ENCODE results near the gene SFRP5.
A peak's percentile ranks its signal among the peaks of the same experiment; 100 is the strongest.

The SFRP5 gene

DNA sequence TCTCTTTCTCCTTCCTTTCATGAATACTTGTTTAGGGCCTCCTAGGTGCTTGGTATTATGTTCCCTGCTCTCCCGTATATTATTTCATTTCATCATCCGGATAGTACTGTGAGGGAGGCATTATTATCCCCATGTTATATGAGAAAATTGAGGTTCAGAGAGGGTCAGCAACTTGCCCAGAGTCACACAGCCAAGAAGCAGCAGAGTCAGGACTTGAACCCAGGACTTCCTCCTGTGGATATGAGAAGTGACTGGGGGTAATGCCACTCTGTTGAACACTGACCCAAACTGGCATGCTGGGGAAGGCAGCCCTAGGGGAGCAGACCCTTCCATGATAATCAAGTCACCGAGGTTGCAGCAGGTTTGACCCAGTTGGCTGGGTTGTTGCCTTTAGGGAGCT is 8.2 kb upstream of the SFRP5 start:
- Mint-ChIP-seq H3K9me3 (no peaks in the 10 kb centered on the region), H3K27ac (no peak overlapping the region), H3K4me3 (no peak overlapping the region), H3K27me3 (ENCODE audit: low read depth) (no peaks in the 10 kb centered on the region), H3K4me1 (ENCODE audit: low read depth) (peaks cover 6% of the 10 kb centered on the region), H3K36me3 (ENCODE audit: low read depth) (no peaks in the 10 kb centered on the region)
- no peak for DNase-seq (ENCODE audit: low spot score)

DNA sequence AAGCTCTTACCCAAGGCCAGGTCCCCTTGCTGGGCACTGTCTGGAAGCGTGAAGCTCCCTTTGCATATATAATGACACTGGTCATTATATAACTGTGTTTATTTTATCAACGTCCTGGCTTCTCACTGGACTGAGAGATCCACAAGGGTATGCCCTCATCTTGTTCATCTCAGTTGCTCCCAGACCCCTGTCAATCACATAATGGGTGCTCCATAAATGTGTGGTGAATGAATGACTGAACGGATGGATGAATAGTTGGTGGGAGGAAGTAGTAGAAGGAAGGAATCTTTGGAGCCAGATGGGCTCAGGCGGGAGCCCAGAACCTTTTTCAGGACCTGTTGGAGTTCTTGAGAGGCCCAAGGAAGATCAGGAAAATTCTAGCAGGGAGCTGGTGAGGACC is 7.7 kb upstream of the SFRP5 start:
- Mint-ChIP-seq H3K27me3 (ENCODE audit: low read depth) (no peaks in the 10 kb centered on the region), H3K36me3 (ENCODE audit: low read depth) (no peaks in the 10 kb centered on the region), H3K4me1 (ENCODE audit: low read depth) (peaks cover 6% of the 10 kb centered on the region), H3K27ac (no peak overlapping the region), H3K4me3 (no peak overlapping the region), H3K9me3 (no peaks in the 10 kb centered on the region)
- no peak for DNase-seq (ENCODE audit: low spot score)

DNA sequence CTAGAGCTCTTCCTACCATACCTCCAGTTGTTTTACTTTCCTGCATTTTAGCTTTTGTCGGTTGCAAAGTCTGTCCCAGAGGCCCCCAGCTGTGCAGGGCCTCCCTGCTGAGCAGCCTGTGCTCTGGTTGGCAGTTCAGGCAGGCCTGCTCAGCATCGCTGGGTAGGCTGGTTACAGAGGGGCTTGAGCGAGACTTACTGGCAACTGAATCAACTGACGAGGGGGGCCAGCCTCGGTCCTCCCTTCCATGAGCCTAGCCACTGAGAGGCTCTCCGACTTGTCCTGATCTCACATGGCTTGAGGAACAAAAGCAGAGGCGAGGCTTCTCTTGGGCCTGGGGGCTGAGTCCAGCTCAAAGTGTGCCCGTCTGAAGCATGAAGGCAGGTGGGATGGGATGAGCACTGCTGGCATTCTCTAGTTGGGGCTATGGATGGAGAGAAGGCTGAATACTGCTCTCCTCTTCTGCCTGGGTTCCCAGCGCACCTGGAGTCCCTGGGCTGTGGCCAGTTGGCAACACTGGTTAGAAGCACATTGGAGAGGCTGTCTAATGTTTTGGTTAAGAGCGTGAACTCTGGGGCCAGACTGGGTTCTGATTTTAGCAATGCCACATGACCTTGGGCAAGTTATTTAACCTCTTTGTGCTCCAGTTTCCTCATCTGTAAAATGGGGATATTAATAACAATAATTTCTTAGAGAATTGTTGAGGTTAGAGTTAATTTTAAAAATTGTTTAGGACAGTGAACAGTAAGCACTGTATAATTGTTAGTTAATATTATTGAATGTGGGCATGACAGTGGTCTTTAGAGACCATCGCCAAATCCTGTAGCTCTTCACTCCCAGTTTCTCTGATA is 6.9 kb upstream of the SFRP5 start:
- DNase-seq (ENCODE audit: low spot score) = no peak
- no peak overlapping the region for H3K4me3 Mint-ChIP-seq
- H3K9me3 Mint-ChIP-seq = no peaks in the 10 kb centered on the region

DNA sequence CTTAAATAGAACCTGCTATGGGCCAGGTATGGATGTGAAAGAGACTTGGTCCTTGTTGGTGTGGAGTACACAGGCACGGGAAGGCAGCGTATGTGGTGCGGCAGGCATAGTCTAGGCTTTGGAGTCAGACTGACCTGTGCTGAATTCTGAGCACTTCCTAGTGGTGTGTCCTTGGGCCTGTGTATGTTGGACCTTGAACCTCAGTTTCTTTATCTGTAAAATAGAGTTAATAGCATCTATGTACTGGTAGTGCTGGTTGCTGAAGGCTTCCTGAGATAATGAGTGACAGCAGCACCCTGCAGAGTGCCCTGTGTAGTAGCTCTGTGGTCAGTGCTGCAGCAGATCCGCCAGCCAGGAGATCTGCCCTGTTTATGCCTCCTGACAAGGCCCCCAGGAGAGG is 5.3 kb upstream of the SFRP5 start:
- peaks cover 5% of the 10 kb centered on the region for H3K4me1 Mint-ChIP-seq (ENCODE audit: low read depth)
- H3K9me3 Mint-ChIP-seq = no peaks in the 10 kb centered on the region
- H3K36me3 Mint-ChIP-seq (ENCODE audit: low read depth) = no peaks in the 10 kb centered on the region
- no peak overlapping the region for H3K4me3 Mint-ChIP-seq
- no peak overlapping the region for H3K27ac Mint-ChIP-seq
- peaks cover 19% of the 10 kb centered on the region for H3K27me3 Mint-ChIP-seq (ENCODE audit: low read depth)
- no peak for DNase-seq (ENCODE audit: low spot score)

More for the DNA sequence above, 6.9 kb upstream of the SFRP5 start:
- no peaks in the 10 kb centered on the region for H3K36me3 Mint-ChIP-seq (ENCODE audit: low read depth)
- H3K27me3 Mint-ChIP-seq (ENCODE audit: low read depth) = peaks cover 4% of the 10 kb centered on the region
- peaks cover 6% of the 10 kb centered on the region for H3K4me1 Mint-ChIP-seq (ENCODE audit: low read depth)
- H3K27ac Mint-ChIP-seq = no peak overlapping the region

DNA sequence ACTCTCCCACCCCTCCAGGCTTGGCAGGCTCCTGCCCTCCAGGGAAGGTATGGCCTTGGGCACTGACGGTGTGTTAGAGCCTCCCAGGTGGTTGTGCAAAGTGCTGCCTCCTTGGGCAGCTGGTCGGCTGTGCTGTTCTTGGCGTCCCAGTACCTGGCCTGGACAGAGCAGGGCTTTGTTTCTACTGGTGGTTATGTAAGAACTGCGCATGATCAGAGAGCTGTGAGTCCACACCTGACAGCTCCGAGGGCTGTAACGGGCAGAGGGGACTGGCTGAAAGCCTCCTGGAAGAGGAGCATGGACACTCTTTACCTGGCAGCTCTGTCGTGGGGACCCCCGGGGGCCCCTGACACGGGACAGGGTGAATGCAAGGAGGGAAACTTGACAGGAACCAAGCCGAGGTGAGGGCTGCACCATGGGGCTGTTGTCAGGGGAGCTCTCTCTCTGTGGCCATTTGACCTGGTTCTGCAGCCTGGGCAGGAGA is 3.1 kb upstream of the SFRP5 start:
- peaks cover 2% of the 10 kb centered on the region for H3K4me1 Mint-ChIP-seq (ENCODE audit: low read depth)
- no peak overlapping the region for H3K27ac Mint-ChIP-seq
- DNase-seq (ENCODE audit: low spot score) = no peak
- no peaks in the 10 kb centered on the region for H3K36me3 Mint-ChIP-seq (ENCODE audit: low read depth)
- peaks cover 36% of the 10 kb centered on the region for H3K27me3 Mint-ChIP-seq (ENCODE audit: low read depth)
- no peaks in the 10 kb centered on the region for H3K9me3 Mint-ChIP-seq
- H3K4me3 Mint-ChIP-seq = no peak overlapping the region

DNA sequence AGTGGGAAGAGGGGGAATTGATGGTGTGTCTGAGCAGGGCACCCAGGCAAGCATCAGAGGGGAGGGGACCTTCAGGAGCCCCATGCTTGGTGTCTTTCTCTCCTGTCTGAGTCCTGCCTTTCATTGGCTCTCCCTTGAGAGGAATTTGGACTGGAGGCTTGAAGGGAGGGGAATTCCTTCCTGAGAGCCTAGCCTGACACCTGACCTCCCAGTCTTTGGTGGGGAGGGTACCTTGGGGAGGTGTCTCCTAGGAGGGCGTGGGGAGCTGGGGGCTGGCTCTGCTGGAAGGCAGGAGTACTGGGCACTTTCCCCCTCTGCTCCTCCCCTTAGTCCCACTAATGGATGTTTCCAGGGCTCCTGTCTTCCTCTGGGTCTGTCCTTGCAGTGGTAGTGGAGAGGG is 1.3 kb upstream of the SFRP5 start:
- Mint-ChIP-seq H3K4me1 (ENCODE audit: low read depth) (peaks cover 2% of the 10 kb centered on the region), H3K27ac (no peak overlapping the region), H3K4me3 (no peak overlapping the region), H3K27me3 (ENCODE audit: low read depth) (peaks cover 46% of the 10 kb centered on the region), H3K9me3 (no peaks in the 10 kb centered on the region), H3K36me3 (ENCODE audit: low read depth) (no peaks in the 10 kb centered on the region)
- no peak for DNase-seq (ENCODE audit: low spot score)

DNA sequence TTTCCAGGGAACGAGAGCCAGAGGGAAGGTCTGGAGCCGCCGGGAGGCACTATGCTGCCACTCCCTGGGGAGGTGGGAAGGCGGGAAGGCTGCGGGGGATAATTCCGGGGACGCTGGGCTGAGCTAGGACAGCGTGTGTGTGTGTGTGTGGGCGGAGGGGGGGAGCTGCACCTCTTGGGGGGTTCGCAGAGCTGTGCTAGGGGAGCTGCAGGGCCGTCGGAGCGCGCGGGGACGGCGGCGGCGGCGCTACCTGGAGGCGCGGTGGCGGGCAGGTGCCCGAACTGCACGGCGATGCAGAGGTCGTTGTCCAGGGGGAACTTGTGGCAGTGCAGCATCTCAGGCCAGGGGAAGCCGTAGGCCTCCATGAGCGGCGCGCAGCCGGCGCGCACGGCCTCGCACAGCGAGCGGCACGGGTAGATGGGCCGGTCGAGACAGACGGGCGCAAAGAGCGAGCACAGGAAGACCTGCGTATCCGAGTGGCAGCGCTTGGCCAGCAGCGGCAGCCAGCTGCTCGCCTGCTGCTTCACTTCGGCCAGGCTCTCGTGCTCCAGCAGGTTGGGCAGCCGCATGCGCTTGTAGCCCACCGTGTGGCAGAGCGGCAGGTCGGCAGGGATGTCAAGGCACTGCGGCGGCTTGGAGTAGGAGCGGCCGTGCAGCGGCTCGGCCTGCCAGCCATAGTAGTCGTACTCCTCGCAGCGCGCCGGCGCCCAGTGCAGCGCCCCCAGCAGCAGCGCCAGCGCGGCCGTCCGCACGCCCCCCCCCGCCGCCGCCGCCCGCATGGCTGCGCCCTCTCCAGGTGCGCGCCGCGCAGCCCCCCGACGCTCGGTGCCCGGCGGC is 526 bp downstream of the SFRP5 start:
- DNase-seq (ENCODE audit: low spot score) = no peak
- peaks cover 2% of the 10 kb centered on the region for H3K4me1 Mint-ChIP-seq (ENCODE audit: low read depth)
- H3K4me3 Mint-ChIP-seq = peak overlapping the region; percentile 24
- H3K27ac Mint-ChIP-seq = no peak overlapping the region
- H3K36me3 Mint-ChIP-seq (ENCODE audit: low read depth) = no peaks in the 10 kb centered on the region
- no peaks in the 10 kb centered on the region for H3K9me3 Mint-ChIP-seq
- peaks cover 46% of the 10 kb centered on the region for H3K27me3 Mint-ChIP-seq (ENCODE audit: low read depth)

DNA sequence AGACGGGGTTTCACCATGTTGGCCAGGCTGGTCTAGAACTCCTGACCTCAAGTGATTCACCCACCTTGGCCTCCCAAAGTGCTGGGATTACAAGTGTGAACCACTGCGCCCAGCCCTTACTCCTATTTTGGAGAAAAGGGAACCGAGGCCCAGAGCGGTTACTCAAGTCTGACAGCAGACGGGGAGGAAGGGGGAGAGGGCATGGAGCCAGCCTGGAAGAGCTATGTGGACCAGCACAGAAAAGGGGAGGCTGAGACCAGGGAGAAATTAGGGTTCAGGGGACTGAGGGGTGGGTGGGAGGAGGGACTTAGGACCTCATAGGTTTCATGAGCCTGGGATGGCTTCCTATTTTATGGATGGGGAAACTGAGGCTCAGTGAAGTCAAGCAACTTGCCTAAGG is 1.5 kb downstream of the SFRP5 start:
- Mint-ChIP-seq H3K4me3 (no peak overlapping the region), H3K27ac (no peak overlapping the region), H3K4me1 (ENCODE audit: low read depth) (peaks cover 2% of the 10 kb centered on the region), H3K36me3 (ENCODE audit: low read depth) (no peaks in the 10 kb centered on the region), H3K9me3 (no peaks in the 10 kb centered on the region), H3K27me3 (ENCODE audit: low read depth) (peaks cover 46% of the 10 kb centered on the region)
- DNase-seq (ENCODE audit: low spot score) = no peak

DNA sequence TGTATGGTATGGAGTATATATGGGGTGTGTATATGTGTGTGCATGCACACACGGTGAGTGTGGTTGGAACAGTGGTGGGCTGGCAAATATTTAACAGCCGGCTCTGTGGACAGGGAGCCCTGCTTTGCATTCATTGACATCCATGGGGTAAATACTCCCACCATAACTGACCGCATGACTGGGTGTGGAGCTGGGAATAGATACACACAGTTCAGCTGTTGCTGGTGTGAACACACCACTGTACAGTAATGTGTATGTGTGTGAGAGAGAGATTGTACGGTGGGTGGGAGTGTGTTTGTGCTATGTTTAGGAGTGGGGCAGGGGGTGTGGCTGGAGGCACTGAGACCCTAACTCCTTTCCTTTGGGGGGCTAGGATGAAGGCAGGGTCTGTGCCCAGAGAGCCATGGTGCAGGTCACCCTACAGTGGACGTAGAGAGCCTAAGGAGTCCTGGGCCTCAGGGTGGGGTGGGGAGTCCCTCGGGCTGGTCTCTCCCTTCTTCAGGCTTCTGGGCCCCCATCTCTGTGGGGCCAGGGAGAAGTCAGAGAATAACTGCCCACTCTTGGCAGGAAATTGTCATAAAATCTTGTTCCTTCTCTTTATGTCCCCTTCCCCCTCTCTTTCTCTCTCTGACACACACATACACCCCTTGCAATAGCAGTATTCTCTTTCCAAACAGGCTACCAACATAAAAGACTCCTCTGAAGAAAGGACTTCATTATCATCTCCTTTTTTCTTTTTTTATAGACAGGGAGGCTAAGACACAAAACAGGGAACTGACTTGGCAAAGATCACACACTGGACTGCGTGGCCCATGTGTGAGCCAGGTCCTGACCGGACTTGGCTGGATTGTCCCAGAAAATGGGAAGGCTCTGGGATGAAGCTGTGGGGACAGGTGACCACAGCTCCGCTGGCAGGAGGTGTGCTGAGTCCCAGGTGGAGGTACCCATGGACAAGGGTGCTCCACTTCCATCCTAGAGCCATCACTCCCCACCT is 3.2 kb downstream of the SFRP5 start:
- H3K27ac Mint-ChIP-seq = no peak overlapping the region
- no peak overlapping the region for H3K4me3 Mint-ChIP-seq
- H3K27me3 Mint-ChIP-seq (ENCODE audit: low read depth) = peaks cover 42% of the 10 kb centered on the region
- DNase-seq (ENCODE audit: low spot score) = no peak
- peaks cover 2% of the 10 kb centered on the region for H3K4me1 Mint-ChIP-seq (ENCODE audit: low read depth)
- H3K36me3 Mint-ChIP-seq (ENCODE audit: low read depth) = no peaks in the 10 kb centered on the region
- H3K9me3 Mint-ChIP-seq = no peaks in the 10 kb centered on the region

DNA sequence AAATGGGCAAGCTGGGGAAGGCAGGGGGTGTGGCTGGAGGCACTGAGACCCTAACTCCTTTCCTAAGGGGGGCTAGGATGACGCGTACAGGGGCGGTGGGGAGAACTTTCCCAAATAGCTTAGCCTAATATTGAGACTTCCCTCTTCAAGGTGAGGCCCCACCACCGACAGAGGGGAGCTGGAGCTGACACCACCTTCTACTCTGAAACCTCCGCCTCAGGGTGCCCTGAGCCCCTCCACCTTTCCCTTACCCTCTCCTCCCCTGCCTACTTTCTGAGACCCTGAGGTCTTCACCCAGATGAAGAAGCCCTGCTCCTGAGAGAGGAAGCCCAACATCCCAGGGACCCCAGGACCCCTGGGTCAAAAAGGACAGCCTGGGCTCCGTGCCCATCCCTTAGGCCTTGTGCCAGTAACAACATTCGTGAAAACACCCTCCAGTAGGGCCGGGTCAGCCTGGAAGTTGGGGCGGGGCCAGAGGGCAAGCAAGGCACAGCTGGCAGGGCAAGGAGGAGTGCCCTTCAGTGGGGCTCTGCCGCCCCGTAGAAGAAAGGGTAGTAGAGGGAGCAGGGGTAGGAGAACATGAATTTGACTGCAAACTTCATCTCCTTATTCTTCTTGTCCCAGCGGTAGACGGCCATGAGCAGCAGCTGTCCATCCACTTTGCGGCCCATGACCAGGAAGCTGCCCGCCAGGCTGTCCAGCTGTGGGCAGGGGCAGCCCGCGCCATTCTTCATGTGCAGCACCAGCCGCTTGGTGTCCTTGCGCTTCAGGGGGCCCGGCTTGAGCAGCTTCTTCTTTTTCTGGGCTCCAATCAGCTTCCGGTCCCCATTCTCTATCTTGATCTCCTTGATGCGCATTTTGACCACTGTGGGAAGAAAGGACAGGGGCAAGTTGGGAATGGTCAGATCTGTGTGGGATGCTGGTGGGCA is 4.5 kb downstream of the SFRP5 start:
- H3K4me1 Mint-ChIP-seq (ENCODE audit: low read depth) = peaks cover 2% of the 10 kb centered on the region
- no peak overlapping the region for H3K4me3 Mint-ChIP-seq
- H3K9me3 Mint-ChIP-seq = no peaks in the 10 kb centered on the region
- H3K36me3 Mint-ChIP-seq (ENCODE audit: low read depth) = no peaks in the 10 kb centered on the region
- peaks cover 29% of the 10 kb centered on the region for H3K27me3 Mint-ChIP-seq (ENCODE audit: low read depth)
- no peak overlapping the region for H3K27ac Mint-ChIP-seq
- no peak for DNase-seq (ENCODE audit: low spot score)

DNA sequence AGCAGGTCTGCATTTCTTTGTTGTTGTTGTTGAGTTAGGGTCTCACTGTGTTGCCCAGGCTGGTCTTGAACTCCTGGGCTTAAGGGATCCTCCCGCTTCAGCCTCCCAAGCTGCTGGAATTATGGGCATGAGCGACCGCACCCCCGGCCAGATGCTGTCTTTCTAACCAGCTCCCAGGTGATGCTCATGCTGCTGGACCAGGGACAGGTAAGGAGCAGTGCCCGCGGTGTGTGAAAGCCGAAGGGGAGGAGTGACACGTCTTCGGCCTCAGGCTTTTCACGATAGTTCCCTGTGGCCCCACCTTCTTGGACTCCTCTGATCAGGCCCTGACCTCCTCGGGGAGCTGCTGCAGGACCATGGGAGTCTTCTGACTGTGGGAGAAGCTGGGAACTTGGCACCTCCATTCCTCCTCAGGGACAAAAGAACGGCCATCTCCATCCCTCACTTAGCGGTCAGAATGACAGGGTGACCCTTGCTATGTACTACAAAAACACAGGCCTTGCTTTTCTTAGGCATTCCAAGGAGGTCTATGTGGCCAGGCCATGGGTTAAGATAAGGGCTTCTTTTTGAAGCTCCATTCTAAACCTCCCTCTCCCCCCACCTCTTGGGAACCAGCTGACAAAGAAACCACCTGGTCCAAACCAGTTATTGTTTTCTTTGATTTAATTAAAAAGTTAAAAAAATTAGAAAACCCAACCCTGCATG is 5.5 kb downstream of the SFRP5 start:
- peaks cover 4% of the 10 kb centered on the region for H3K36me3 Mint-ChIP-seq (ENCODE audit: low read depth)
- peaks cover 2% of the 10 kb centered on the region for H3K4me1 Mint-ChIP-seq (ENCODE audit: low read depth)
- no peaks in the 10 kb centered on the region for H3K9me3 Mint-ChIP-seq
- peaks cover 23% of the 10 kb centered on the region for H3K27me3 Mint-ChIP-seq (ENCODE audit: low read depth)
- no peak overlapping the region for H3K4me3 Mint-ChIP-seq
- no peak for DNase-seq (ENCODE audit: low spot score)
- no peak overlapping the region for H3K27ac Mint-ChIP-seq

DNA sequence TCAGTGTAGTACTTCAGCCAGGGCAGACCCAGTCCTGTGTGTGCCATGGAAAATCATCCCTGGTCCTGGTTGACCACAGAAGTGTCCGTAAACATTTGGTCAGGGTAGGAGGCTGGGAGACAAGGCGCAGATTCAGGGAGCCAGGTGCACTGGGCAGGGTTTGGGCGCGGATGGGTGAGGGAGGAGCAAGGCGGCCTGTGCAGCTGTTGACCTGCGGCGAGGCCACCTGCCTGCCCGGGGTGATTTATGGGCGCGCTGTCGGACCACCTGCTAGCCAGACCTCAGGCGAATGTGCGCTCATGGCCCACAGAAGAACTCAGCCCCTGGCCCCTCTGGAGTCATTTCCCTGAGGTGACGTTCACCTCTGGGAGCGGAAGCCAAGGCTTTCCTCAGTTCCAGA is 6.6 kb downstream of the SFRP5 start:
- no peak for DNase-seq (ENCODE audit: low spot score)
- Mint-ChIP-seq H3K27me3 (ENCODE audit: low read depth) (peaks cover 14% of the 10 kb centered on the region), H3K36me3 (ENCODE audit: low read depth) (peaks cover 6% of the 10 kb centered on the region), H3K4me1 (ENCODE audit: low read depth) (peaks cover under 1% of the 10 kb centered on the region), H3K27ac (no peak overlapping the region), H3K4me3 (no peak overlapping the region), H3K9me3 (no peaks in the 10 kb centered on the region)

Measured in T-helper 2 cell treated with Interferon-gamma antibody and Interleukin-4, amounts not matched to agents 5 μg/mL and 100 μg/mL, for 36 hours (primary cell).